SK-N-SH treated with all-trans-retinoic acid at 6 μM for 48 hours (cell line): Measurements from ENCODE around the gene TERB1.

Source experiments
- ESRRG ChIP-seq: fragments of 250-450 bp; sonication (Bioruptor Pico); IDR thresholded peaks from 2 replicates; pipeline ENCODE4 v1.6.1; 2021; ENCODE audit warnings: mild to moderate bottlenecking
- RARB ChIP-seq: fragments of 250-450 bp; sonication (Bioruptor Pico); IDR thresholded peaks from 2 replicates; pipeline ENCODE4 v1.8.0; 2021; ENCODE audit warnings: mild to moderate bottlenecking, moderate library complexity
- ZC3H10 ChIP-seq: fragments of 250-450 bp; sonication (Bioruptor Pico); IDR thresholded peaks from 2 replicates; pipeline ENCODE4 v1.5.1; 2021; ENCODE audit warnings: mild to moderate bottlenecking, moderate library complexity
- ZNF70 ChIP-seq: fragments of 450-650 bp; formaldehyde crosslinking; IDR thresholded peaks from 2 replicates; pipeline ENCODE4 v1.5.0; 2020; ENCODE audit warnings: mild to moderate bottlenecking, moderate library complexity
- TF ChIP-seq, protein P1 (sequence below): fragments of 250-450 bp; sonication (Bioruptor Pico); IDR thresholded peaks from 2 replicates; pipeline ENCODE4 v1.8.0; 2021; ENCODE audit warnings: low read depth, mild to moderate bottlenecking, moderate library complexity, borderline replicate concordance

DNA sequence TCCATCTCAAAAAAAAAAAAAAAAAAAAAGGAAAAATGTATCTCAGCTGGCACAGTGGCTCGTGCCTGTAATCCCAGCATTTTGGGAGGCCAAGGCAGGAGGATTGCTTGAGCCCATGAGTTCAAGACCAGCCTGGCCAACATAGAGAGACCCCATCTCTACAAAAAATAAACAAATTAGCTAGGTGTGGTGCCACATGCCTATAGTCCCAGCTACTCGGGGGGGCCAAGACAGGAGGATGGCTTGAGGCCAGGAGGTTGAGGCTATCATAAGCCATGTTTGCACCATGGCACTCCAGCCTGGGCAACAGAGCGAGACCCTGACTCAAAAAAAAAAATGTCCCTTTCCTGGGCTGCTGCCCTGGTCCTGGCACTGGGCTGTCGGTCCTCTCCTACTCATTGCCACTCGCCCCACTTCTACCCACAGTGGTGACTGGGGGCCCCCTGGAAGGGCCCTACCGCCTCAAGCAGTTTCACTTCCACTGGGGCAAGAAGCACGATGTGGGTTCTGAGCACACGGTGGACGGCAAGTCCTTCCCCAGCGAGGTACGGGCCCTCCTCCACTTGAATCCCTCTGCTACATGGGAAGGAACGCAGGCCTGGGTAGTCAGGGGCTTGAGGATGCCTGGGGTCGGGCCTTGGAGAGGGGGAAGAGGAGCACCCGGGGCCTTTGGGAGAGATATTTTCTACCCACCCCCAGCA lies 48.9 kb upstream of the TERB1 start:
- TF ChIP-seq ZNF70 (CRISPR knock-in tag) (no peak), RARB (CRISPR knock-in tag) (no peak), ZC3H10 (CRISPR knock-in tag) (no peak), ESRRG (CRISPR knock-in tag) (no peak)
- TF ChIP-seq, protein P1, sequence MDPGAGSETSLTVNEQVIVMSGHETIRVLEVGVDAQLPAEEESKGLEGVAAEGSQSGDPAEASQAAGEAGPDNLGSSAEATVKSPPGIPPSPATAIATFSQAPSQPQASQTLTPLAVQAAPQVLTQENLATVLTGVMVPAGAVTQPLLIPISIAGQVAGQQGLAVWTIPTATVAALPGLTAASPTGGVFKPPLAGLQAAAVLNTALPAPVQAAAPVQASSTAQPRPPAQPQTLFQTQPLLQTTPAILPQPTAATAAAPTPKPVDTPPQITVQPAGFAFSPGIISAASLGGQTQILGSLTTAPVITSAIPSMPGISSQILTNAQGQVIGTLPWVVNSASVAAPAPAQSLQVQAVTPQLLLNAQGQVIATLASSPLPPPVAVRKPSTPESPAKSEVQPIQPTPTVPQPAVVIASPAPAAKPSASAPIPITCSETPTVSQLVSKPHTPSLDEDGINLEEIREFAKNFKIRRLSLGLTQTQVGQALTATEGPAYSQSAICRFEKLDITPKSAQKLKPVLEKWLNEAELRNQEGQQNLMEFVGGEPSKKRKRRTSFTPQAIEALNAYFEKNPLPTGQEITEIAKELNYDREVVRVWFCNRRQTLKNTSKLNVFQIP (CRISPR knock-in tag), result no peak
